MM.1S (cell line): ENCODE data around the gene NACA2.

Source experiments
- DNase-seq: peaks from one replicate; pipeline ENCODE4 v3.0.0-alpha.2; 2015
- H2AFZ ChIP-seq: fragments of 300-600 bp; sonication (generic); 2 replicates; pipeline ENCODE4 v1.6.0; 2016; ENCODE audit warnings: antibody characterized with exemption, low read length
- H3F3A ChIP-seq: fragments of 300-600 bp; sonication (generic); 2 replicates; pipeline ENCODE4 v1.6.1; 2016; ENCODE audit warnings: mild to moderate bottlenecking, antibody characterized with exemption, low read length, moderate library complexity, mixed read lengths; ENCODE audit not compliant: insufficient read depth
- H3K27ac ChIP-seq: fragments of 300-600 bp; sonication (generic); 2 replicates; pipeline ENCODE4 v1.5.1; 2016; ENCODE audit warnings: mild to moderate bottlenecking, low read length
- H3K27me3 ChIP-seq: fragments of 300-600 bp; sonication (generic); replicated peaks from 2 replicates; pipeline ENCODE4 v1.6.0; 2016; ENCODE audit warnings: low read length; ENCODE audit not compliant: insufficient read depth
- H3K36me3 ChIP-seq: fragments of 300-600 bp; sonication (generic); replicated peaks from 2 replicates; pipeline ENCODE4 v1.6.1; 2016; ENCODE audit warnings: mild to moderate bottlenecking, low read length, mixed read lengths; ENCODE audit not compliant: insufficient read depth
- H3K4me1 ChIP-seq: fragments of 300-600 bp; sonication (generic); 2 replicates; pipeline ENCODE4 v1.6.1; 2016; ENCODE audit warnings: low read length, mixed read lengths
- H3K4me2 ChIP-seq: fragments of 300-600 bp; sonication (generic); 2 replicates; pipeline ENCODE4 v1.6.0; 2016; ENCODE audit warnings: low read depth, low read length
- H3K4me3 ChIP-seq: fragments of 300-600 bp; sonication (generic); 2 replicates; pipeline ENCODE4 v1.5.1; 2016; ENCODE audit warnings: low read length, mixed read lengths
- H3K79me2 ChIP-seq: fragments of 300-600 bp; sonication (generic); 2 replicates; pipeline ENCODE4 v1.6.1; 2016; ENCODE audit warnings: mixed run types, low read length, mixed read lengths
- H3K9ac ChIP-seq: fragments of 300-600 bp; sonication (generic); 2 replicates; pipeline ENCODE4 v1.6.1; 2016; ENCODE audit warnings: low read length, mixed read lengths
- H3K9me2 ChIP-seq: fragments of 300-600 bp; sonication (generic); replicated peaks from 2 replicates; pipeline ENCODE4 v1.6.1; 2016; ENCODE audit warnings: mild to moderate bottlenecking, low read length, mixed read lengths; ENCODE audit not compliant: insufficient read depth
- H3K9me3 ChIP-seq: fragments of 300-600 bp; sonication (generic); replicated peaks from 2 replicates; pipeline ENCODE4 v1.6.1; 2016; ENCODE audit warnings: mild to moderate bottlenecking, low read length, mixed read lengths; ENCODE audit not compliant: insufficient read depth
- H4K20me1 ChIP-seq: fragments of 300-600 bp; sonication (generic); 2 replicates; pipeline ENCODE4 v1.6.1; 2016; ENCODE audit warnings: mild to moderate bottlenecking, low read length, moderate library complexity, mixed read lengths; ENCODE audit not compliant: insufficient read depth
- EZH2 ChIP-seq: fragments of 300-600 bp; sonication (generic); optimal IDR thresholded peaks from 2 replicates; pipeline ENCODE3; 2017; ENCODE audit warnings: low read depth, mild to moderate bottlenecking, antibody characterized with exemption, low read length, mixed read lengths
- EZH2phosphoT487 ChIP-seq: fragments of 300-600 bp; sonication (generic); IDR thresholded peaks from 2 replicates; pipeline ENCODE4 v1.6.1; 2018; ENCODE audit warnings: antibody characterized with exemption, low read length
- TF ChIP-seq, protein P1 (sequence below): fragments of 300-600 bp; sonication (generic); IDR thresholded peaks from 2 replicates; pipeline ENCODE4 v1.5.1; 2016; ENCODE audit warnings: antibody characterized with exemption, low read length, mixed read lengths

The NACA2 gene

DNA sequence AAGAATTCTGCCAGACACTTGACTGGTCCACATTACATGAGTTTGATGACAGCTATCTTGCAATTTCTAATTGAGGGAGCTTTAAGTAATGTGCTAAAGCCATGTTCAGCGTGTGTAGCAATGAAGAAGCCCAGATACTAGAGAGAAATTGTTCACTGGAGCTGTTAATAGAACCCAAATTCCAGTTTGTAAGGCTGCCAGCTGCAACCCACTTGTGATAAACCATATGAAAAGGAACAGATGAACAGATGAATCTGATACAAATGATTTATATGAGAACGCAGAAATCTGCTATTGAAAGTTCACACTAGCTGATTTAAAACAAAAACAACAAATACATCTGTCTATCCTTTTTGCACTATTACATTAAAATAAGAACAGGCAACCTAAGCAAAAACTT, 6.2 kb downstream of the NACA2 start:
- Histone ChIP-seq H3K4me3 (no peak overlapping the region), H3F3A (no peaks in the 10 kb centered on the region), H3K4me2 (no peak overlapping the region), H3K9ac (no peak overlapping the region), H3K79me2 (no peaks in the 10 kb centered on the region), H3K27ac (no peak overlapping the region), H3K36me3 (no peaks in the 10 kb centered on the region), H3K9me2 (no peaks in the 10 kb centered on the region), H3K27me3 (no peaks in the 10 kb centered on the region), H2AFZ (no peak overlapping the region), H3K4me1 (peaks cover 3% of the 10 kb centered on the region; the same call in 1 of the 2 replicates), H3K9me3 (no peaks in the 10 kb centered on the region), H4K20me1 (no peaks in the 10 kb centered on the region)
- no peak for DNase-seq
- TF ChIP-seq EZH2 = no peak
- no peak for TF ChIP-seq EZH2phosphoT487
- TF ChIP-seq, protein P1, sequence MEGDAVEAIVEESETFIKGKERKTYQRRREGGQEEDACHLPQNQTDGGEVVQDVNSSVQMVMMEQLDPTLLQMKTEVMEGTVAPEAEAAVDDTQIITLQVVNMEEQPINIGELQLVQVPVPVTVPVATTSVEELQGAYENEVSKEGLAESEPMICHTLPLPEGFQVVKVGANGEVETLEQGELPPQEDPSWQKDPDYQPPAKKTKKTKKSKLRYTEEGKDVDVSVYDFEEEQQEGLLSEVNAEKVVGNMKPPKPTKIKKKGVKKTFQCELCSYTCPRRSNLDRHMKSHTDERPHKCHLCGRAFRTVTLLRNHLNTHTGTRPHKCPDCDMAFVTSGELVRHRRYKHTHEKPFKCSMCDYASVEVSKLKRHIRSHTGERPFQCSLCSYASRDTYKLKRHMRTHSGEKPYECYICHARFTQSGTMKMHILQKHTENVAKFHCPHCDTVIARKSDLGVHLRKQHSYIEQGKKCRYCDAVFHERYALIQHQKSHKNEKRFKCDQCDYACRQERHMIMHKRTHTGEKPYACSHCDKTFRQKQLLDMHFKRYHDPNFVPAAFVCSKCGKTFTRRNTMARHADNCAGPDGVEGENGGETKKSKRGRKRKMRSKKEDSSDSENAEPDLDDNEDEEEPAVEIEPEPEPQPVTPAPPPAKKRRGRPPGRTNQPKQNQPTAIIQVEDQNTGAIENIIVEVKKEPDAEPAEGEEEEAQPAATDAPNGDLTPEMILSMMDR = no peak

DNA sequence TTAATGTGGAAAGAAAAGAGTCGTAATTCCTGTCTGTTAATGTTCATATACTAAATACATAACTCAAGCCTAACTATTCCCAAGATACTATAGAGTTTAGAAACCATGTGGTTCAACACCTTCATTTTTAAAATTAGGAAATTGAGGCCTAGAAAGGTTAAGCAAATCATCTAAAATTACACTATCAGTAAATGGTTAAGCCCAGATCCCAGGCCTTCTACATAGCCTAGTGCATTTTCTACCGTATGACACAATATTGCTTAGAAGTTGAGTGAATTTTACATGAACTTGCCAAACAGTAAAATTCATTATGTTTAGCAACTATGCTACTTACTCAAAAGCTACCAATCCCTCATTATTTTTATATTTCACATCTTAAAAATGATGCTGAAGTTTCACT, 6.8 kb downstream of the NACA2 start:
- H3K36me3 ChIP-seq = no peaks in the 10 kb centered on the region
- H3K79me2 ChIP-seq = no peaks in the 10 kb centered on the region
- H3K9ac ChIP-seq = no peak overlapping the region
- H3K4me1 ChIP-seq = peaks cover 3% of the 10 kb centered on the region; the same call in 1 of the 2 replicates
- no peak for DNase-seq
- no peaks in the 10 kb centered on the region for H3K9me2 ChIP-seq
- H3K4me3 ChIP-seq = no peak overlapping the region
- no peaks in the 10 kb centered on the region for H4K20me1 ChIP-seq
- no peaks in the 10 kb centered on the region for H3K9me3 ChIP-seq
- H3K27ac ChIP-seq = no peak overlapping the region
- TF ChIP-seq, protein P1 = no peak
- TF ChIP-seq EZH2 = no peak
- no peak for TF ChIP-seq EZH2phosphoT487
- no peak overlapping the region for H2AFZ ChIP-seq
- no peaks in the 10 kb centered on the region for H3F3A ChIP-seq
- no peaks in the 10 kb centered on the region for H3K27me3 ChIP-seq
- H3K4me2 ChIP-seq = no peak overlapping the region

DNA sequence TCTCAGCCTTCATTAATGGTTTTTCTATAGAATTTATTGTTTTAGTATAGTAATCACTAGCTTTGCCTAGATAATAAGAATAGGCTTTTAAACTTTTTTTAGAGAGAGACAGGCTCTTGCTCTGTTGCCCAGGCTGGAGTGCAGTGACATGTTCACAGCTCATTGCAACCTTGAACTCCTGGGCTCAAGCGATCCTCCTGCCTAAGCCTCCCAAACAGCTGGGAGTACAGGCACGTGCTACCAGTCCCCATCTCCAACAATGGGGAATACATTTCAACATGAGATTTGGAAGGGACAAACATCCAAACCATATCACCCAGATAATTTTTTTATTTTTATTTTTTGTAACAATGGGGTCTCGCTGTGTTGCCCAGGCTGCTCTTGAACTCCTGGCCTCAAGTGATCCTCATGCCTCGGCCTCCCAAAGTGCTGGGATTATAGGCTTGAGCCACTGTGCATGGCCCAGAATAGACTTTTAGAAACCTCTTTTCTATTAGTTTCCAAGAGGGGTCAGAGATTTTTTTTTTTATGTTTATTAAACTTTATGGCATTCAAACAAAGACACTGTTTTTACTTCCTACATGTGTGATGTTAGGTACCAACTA, 7.3 kb downstream of the NACA2 start:
- Histone ChIP-seq H3K27me3 (no peaks in the 10 kb centered on the region), H3K9ac (no peak overlapping the region), H4K20me1 (no peaks in the 10 kb centered on the region), H3K27ac (no peak overlapping the region), H3K4me2 (no peak overlapping the region), H3K9me2 (no peaks in the 10 kb centered on the region), H3K4me3 (no peak overlapping the region), H3F3A (no peaks in the 10 kb centered on the region), H3K9me3 (no peaks in the 10 kb centered on the region), H2AFZ (no peak overlapping the region), H3K4me1 (peaks cover 3% of the 10 kb centered on the region; the same call in 1 of the 2 replicates), H3K79me2 (no peaks in the 10 kb centered on the region), H3K36me3 (no peaks in the 10 kb centered on the region)
- no peak for DNase-seq
- TF ChIP-seq, protein P1 = no peak
- no peak for TF ChIP-seq EZH2phosphoT487
- TF ChIP-seq EZH2 = no peak
